GM12892 (cell line): ENCODE data around the gene KLHL2.

ENCODE experiments used
- POLR2A ChIP-seq: IDR thresholded peaks from 2 replicates; pipeline ENCODE4 v1.6.1; 2011; ENCODE audit warnings: low read depth, low read length, control low read depth
- POLR2AphosphoS5 ChIP-seq: IDR thresholded peaks from 2 replicates; pipeline ENCODE4 v1.6.1; 2011; ENCODE audit warnings: low read depth, low read length, control low read depth
- TAF1 ChIP-seq: IDR thresholded peaks from 2 replicates; pipeline ENCODE4 v1.6.1; 2011; ENCODE audit warnings: low read depth, mild to moderate bottlenecking, control low read depth, low read length, borderline replicate concordance

- TF ChIP-seq POLR2AphosphoS5 (no peak), POLR2A (no peak), TAF1 (no peak)
Observed at GRCh38 chr4:165309456-165309855, 102.1 kb downstream of the KLHL2 start.
